Fibroblast of the aortic adventitia (primary cell): ENCODE data around the gene FCER2. TPM values are rescaled to one million over a fixed set of nuclear protein-coding genes. Genes with fewer than 3 reads are reported as not detected.
"Not testable (repeated sequence)": the region's sequence is repeated elsewhere in the genome, so short reads cannot be mapped to it uniquely, and the experiment has no call there.

Experiments used
- DNase-seq: peaks from one replicate; pipeline ENCODE4 v3.0.0-alpha.2; 2010; ENCODE audit warnings: low read depth
- H3K4me3 ChIP-seq: 2 replicates; pipeline ENCODE4 v1.5.1; 2011; ENCODE audit warnings: low read depth, mild to moderate bottlenecking, control low read depth, low read length, moderate library complexity
- total RNA-seq: library from RNA; depleted of rRNA; stranded (reverse); fragments of >200 nt; gene quantifications from 2 replicates; pipeline ENCODE4 v1.2.3, GENCODE V29; 2012; ENCODE audit warnings: low replicate concordance
- TF ChIP-seq, protein P1 (sequence below): IDR thresholded peaks from 2 replicates; pipeline ENCODE4 v1.5.1; 2011; ENCODE audit warnings: mild to moderate bottlenecking, low read length, control low read depth, inconsistent platforms; ENCODE audit not compliant: insufficient read depth

FCER2 gene
- total RNA-seq, 1 donor: not detected

DNA sequence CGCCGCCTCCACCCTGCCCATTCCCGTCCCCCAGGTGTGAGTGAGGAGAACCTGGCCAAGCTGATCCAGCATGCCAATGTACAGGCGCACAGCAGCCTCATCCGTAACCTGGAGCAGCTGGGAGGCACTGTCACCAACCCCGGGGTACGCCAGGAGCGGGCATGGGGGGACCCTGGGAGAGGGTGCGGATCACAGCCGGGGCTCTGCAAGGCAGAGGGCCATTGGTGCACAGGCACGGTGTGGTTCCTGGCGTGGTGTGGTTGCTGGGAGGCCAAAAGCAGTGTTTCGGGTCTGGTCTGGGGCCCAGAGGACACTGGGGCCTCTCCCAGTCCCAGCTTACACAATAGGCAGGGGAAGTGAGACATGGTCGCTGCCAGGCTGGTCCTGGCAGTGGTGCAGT lies 56.8 kb downstream of the FCER2 start:
- TF ChIP-seq, protein P1, sequence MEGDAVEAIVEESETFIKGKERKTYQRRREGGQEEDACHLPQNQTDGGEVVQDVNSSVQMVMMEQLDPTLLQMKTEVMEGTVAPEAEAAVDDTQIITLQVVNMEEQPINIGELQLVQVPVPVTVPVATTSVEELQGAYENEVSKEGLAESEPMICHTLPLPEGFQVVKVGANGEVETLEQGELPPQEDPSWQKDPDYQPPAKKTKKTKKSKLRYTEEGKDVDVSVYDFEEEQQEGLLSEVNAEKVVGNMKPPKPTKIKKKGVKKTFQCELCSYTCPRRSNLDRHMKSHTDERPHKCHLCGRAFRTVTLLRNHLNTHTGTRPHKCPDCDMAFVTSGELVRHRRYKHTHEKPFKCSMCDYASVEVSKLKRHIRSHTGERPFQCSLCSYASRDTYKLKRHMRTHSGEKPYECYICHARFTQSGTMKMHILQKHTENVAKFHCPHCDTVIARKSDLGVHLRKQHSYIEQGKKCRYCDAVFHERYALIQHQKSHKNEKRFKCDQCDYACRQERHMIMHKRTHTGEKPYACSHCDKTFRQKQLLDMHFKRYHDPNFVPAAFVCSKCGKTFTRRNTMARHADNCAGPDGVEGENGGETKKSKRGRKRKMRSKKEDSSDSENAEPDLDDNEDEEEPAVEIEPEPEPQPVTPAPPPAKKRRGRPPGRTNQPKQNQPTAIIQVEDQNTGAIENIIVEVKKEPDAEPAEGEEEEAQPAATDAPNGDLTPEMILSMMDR: no peak
- no peak for DNase-seq
- H3K4me3 ChIP-seq: no peak overlapping the region

DNA sequence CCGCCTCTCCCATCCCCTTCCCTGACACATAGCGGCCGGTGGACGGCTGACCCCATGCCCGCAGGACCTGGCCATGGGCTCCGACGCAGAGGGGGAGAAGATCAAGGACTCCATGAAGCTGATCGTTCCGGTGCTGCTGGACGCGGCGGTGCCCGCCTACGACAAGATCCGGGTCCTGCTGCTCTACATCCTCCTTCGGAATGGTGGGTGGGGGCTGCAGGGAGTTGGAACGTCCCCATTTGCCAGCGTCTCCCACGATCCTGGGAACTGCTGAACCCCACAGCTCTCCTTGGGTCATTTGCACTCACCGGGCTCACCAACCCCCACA lies 57.4 kb downstream of the FCER2 start:
- DNase-seq: no peak
- no peak overlapping the region for H3K4me3 ChIP-seq
- TF ChIP-seq, protein P1: no peak

DNA sequence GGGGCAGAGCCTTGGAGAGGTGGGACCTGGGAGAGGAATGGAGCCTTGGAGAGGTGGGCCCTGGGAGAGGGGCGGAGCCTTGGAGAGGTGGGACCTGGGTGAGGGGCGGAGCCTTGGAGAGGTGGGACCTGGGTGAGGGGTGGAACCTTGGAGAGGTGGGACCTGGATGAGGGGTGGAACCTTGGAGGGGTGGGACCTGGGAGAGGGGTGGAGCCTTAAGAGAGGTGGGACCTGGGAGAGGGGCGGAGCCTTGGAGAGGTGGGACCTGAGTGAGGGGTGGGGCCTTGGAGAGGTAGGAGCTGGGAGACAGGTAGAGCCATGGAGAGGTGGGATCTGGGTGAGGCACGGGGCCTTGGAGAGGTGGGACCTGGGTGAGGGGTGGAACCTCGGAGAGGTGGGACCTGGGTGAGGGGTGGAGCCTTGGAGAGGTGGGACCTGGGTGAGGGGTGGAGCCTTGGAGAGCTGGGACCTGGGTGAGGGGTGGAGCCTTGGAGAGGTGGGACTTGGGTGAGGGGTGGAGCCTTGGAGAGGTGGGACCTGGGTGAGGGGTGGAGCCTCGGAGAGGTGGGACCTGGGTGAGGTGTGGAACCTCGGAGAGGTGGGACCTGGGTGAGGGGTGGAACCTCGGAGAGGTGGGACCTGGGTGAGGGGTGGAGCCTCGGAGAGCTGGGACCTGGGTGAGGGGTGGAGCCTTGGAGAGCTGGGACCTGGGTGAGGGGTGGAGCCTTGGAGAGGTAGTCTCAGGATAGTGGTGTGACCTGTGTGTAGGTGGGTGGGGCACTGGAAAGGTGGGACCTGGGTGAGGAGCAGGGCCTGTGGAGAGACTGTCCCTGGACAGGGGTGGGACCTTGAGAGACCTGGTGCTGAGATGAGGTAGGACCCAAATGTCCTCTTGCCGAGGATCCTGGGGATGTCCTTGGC lies 58.0 kb downstream of the FCER2 start:
- not testable (repeated sequence) for DNase-seq

DNA sequence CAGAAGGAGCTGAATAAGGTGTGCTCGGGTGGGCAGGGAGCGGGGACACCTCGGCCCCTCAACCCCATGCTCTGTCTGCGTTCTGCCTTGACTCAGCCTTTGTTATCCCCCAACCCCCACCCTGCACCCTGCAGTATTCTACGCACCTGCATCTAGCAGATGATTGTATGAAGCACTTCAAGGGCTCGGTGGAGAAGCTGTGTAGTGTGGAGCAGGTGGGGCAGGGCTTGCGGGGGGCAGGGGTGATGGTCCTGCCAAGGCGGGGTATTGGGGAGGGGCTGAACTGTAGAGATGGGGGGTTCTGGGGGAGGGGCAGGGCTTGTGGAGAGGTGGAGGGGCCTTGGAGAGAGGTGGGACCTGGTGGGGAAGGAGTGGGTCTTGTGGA lies 58.9 kb downstream of the FCER2 start:
- no peak for DNase-seq
- TF ChIP-seq, protein P1: no peak
- no peak overlapping the region for H3K4me3 ChIP-seq

More for the DNA sequence above, 58.0 kb downstream of the FCER2 start:
- not testable (repeated sequence) for H3K4me3 ChIP-seq

DNA sequence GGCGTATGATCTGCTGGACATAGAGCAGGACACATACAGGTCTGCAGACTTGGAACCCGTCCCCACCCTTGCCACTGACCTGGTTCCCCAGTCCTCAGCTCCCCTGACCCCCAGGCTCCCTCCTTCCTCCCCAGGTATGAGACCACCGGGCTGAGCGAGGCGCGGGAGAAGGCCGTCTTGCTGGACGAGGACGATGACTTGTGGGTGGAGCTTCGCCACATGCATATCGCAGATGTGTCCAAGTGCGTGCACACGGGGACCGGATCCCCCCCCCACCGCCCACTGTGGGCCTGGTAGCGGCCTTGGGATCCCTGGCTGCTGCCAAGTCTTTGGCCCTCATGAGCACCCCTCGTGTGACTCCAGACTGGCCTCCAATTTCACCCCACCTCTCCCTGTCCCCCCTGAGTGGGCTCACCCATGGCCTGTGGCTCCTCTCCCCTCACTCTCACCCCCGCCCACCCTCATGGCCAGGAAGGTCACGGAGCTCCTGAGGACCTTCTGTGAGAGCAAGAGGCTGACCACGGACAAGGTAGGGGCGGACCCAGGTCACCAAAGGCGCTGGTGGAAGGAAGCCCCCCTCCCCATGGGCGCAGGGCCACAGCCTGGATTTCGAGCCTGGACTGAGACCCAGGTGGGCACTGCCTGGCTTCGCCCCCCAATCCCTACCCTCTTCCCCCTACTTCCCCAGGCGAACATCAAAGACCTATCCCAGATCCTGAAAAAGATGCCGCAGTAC lies 59.5 kb downstream of the FCER2 start:
- H3K4me3 ChIP-seq: no peak overlapping the region
- DNase-seq: no peak
- TF ChIP-seq, protein P1: no peak

DNA sequence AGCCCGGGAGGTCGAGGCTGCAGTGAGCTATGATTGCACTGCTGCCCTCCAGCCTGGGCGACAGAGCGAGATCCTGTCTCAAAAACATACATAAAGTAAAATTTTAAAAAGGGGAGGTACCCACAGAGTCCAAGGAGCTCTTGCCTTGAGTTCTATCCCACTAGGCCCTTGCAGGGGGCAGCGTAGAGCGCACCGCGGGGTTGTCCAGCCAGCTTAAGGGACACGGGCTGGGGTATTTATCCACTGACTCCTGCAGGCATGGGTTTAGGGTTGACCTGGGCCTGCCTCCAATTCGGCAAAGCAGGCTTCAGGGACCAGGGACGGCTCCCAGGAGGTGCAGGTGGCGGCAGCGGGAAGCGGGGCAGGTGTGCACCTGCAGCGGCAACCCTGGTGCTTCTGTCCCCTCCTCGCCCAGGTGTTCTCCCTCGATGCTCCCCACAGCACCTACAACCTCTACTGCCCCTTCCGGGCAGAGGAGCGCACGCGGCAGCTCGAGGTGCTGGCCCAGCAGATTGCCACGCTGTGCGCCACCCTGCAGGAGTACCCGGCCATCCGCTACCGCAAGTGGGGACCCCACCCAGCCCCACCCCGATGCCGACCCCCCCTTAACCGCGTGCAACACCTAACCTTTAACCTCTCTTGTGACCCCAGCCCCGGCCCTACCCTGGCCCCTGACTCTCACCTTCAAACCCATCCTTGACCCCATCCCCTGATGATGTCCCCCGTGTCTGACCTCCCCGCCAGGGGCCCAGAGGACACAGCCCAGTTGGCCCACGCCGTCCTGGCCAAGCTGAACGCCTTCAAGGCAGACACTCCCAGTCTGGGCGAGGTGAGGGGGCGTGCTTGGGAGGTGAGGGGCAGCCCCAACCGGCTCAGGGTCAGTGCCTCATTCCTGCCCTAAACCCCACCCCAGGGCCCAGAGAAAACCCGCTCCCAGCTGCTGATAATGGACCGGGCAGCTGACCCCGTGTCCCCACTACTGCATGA lies 60.3 kb downstream of the FCER2 start:
- no peak for DNase-seq
- TF ChIP-seq, protein P1: no peak
- H3K4me3 ChIP-seq: no peak overlapping the region
